ENCODE results near the gene ACOT7.

DNA sequence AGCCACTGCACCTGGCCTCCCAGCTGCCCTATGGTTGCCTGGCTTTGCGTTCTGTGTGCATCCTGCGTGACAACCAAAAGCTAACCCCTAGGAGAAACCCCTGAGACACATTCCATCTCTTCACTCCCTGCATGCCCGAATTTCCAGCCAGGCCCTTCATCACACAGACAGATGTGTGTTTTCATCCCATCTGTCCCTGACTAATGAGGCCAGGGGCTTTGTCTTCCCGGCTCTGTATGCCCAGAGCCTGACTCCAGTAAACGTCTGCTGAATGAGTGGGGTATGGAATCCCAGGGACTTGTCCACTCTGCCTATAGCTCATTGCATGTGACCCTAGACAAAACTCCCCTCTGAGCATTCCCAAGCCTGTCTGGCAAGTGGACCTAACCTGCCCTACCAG is 40.6 kb upstream of the ACOT7 start:
- TF ChIP-seq CTCF (IDR thresholded peaks at IDR 0.05): no peak
- no peak for TF ChIP-seq POLR2A (IDR thresholded peaks at IDR 0.05)

Measured in esophagus squamous epithelium (tissue), 4 donors.